Fibroblast of the aortic adventitia (primary cell): ENCODE data around the gene PHIP. TPM values are rescaled to one million over a fixed set of nuclear protein-coding genes. Genes with fewer than 3 reads are reported as not detected.
"Not testable (repeated sequence)": the region's sequence is repeated elsewhere in the genome, so short reads cannot be mapped to it uniquely, and the experiment has no call there.

Experiments
- DNase-seq: peaks from one replicate; pipeline ENCODE4 v3.0.0-alpha.2; 2010; ENCODE audit warnings: low read depth
- H3K4me3 ChIP-seq: 2 replicates; pipeline ENCODE4 v1.5.1; 2011; ENCODE audit warnings: low read depth, mild to moderate bottlenecking, control low read depth, low read length, moderate library complexity
- CTCF ChIP-seq: IDR thresholded peaks from 2 replicates; pipeline ENCODE4 v1.5.1; 2011; ENCODE audit warnings: mild to moderate bottlenecking, low read length, control low read depth, inconsistent platforms; ENCODE audit not compliant: insufficient read depth
- total RNA-seq: library from RNA; depleted of rRNA; stranded (reverse); fragments of >200 nt; gene quantifications from 2 replicates; pipeline ENCODE4 v1.2.3, GENCODE V29; 2012; ENCODE audit warnings: low replicate concordance

PHIP gene
- total RNA-seq, 1 donor = 34.3 TPM

- DNase-seq = no peak
- TF ChIP-seq CTCF = no peak
- H3K4me3 ChIP-seq = no peak overlapping the region
Observed at GRCh38 chr6:78935553-78935952, 142.5 kb downstream of the PHIP start.

GRCh38 chr6:78925317-78925716 is 152.7 kb downstream of the PHIP start:
- no peak for DNase-seq
- no peak overlapping the region for H3K4me3 ChIP-seq
- TF ChIP-seq CTCF = no peak

DNA sequence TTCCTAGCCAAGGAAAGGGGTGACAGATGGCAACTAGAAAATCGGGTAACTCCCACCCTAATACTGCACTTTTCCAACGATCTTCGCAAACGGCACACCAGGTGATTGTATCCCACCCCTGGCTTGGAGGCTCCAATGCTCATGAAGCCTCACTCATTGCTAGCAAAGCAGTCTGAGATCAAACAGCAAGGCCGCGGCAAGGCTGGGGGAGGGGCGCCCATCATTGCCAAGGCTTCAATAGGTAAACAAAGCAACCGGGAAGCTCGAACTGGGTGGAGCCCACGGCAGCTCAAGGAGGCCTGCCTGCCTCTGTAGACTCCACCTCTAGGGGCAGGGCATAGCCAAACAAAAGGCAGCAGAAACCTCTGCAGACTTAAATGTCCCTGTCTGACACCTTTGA is 156.9 kb downstream of the PHIP start:
- DNase-seq = not testable (repeated sequence)

DNA sequence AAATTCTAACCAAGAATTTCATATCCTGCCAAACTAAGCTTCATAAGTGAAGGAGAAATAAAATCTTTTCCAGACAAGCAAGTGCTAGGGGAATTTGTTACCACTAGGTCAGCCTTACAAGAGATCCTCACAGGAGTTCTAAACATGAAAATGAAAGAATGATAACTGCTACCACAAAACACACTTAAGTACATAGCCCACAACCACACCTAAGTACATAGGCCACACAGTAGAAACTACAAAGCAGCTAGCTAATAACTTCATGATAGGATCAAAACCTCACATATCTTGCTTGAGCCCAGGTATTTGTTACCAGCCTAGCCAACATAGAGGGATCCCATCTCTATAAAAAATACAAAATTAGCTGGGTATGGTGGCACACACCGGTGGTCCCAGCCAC is 160.3 kb downstream of the PHIP start:
- no peak overlapping the region for H3K4me3 ChIP-seq
- TF ChIP-seq CTCF = no peak
- DNase-seq = no peak

More for the DNA sequence above, 156.9 kb downstream of the PHIP start:
- H3K4me3 ChIP-seq = not testable (repeated sequence)

- TF ChIP-seq CTCF = no peak
- DNase-seq = no peak
- H3K4me3 ChIP-seq = no peak overlapping the region
Observed at GRCh38 chr6:78916411-78916810, 161.6 kb downstream of the PHIP start.

GRCh38 chr6:78911218-78911940 is 166.7 kb downstream of the PHIP start:
- no peak overlapping the region for H3K4me3 ChIP-seq
- peak; percentile 4 for DNase-seq
- TF ChIP-seq CTCF = no peak

GRCh38 chr6:78910591-78911171 is 167.4 kb downstream of the PHIP start:
- H3K4me3 ChIP-seq = peak overlapping the region; percentile 67
- DNase-seq = peak; percentile 8
- TF ChIP-seq CTCF = no peak
